NCI-H69 (cell line): ENCODE results near the gene LPIN1.

Experiments
- DNase-seq: peaks from one replicate; lab custom pipeline; 2025; lab: John Stamatoyannopoulos, UW

LPIN1 gene

DNA sequence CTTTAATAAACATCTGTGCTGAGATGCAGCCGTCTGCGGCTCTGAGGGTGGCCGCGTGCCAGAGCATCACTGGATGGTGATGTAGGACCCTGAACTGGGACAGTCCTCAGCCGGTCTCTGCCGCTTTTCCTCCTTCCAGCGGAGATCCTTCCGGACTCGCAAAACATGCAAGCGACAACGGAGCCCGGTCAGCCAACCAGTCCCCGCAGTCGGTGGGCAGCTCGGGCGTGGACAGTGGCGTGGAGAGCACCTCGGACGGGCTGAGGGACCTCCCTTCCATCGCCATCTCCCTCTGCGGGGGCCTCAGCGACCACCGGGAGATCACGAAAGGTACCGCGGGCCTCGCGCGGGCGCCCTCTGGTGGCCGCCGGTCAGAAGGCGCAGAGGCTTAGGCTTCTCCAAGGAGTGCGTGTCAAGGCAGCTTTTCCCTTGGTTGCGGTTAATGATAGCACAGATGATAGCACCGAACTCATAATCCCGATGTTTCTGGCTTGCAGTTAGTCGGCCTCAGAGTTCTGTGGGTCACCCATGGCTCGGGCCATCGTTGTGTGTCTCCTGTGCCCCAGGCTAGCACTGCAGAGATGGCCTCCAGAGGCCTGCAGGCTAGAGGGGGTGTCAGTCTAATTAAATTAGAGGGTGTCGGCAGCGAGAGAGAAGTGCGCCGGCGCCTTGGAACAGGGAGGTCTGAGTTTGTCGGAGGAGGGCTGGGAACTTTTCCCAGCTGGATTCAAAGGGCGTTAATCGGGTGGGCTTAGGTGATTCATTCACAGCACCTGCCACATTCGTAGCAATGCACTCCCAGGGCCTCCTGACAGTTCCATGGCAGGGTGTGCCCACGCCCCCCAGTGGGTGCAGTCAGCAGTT lies 38.5 kb downstream of the LPIN1 start:
- DNase-seq = peak; percentile 3

DNA sequence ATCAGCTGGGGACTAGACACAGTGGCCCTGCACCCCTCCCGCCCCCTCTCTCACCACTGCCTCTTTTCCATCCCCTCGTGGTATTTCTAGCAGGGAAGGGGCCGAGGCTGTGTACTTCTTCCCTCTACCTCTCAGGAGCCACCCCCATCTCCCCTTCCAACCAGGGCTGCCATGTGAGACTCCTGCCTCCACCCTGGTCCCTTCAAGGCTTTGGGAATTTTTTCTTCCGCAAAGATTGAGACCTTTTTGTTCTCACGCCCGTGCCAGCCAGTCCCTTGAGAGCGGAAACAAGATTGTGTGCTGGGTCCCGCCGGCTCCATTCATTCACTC lies 39.1 kb downstream of the LPIN1 start:
- DNase-seq = no peak

DNA sequence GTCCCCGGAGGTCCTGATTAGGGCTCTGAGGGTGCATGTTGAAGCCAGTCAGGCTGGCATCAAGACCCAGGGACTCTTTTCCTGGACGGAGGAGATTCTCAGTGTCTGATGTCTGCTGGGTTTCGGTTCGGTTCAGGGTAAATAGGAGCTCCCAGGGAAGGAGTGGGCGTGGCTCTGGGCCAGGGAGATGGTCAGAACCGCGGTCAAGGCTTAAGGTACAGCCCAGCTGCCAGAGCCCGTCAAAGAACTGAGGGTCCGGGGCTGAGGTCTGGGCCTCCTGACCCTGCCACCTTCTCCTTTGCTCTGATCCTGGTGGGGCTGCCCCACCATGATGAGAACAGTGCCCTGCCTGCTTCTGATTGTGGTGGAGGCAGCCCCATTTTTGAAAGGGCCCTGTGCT lies 39.8 kb downstream of the LPIN1 start:
- no peak for DNase-seq

DNA sequence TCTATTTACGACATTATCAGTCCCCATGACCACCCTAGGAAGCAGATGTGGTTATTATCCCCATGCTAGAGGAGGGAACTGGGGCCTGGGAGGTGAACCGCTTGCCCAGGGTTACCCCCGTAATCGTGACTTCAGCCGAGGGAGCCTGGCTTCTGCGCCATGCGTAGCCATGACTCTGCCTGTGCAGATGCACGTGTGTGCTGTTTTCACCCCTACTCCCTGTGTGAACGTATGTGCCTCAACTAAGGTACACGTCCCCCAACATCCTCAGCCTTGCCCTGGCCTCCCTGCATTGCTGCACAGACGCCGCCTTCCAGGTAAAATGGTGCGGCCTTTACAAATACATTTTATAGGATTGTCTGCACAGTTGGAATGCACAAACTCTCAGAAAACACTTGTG lies 40.2 kb downstream of the LPIN1 start:
- no peak for DNase-seq

DNA sequence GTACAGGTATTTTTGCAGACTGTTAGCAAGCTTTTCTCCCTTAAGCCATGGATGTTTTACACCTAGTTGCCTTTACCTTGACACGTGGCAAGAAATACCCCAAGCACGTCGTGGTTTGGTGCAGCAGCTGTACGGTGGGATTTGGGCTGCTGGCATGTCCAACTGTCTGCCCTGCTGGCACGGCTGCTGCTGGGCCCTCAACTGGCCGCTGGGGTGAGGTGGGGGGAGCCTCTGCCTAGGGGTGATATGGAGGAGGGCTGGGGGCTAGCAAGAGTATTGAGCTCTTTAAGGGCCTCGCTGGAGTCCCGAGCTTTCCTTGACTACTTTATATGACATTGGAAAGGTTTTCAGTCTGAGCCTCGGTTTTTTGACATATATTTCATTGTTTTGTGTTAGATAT lies 41.6 kb downstream of the LPIN1 start:
- DNase-seq = no peak

DNA sequence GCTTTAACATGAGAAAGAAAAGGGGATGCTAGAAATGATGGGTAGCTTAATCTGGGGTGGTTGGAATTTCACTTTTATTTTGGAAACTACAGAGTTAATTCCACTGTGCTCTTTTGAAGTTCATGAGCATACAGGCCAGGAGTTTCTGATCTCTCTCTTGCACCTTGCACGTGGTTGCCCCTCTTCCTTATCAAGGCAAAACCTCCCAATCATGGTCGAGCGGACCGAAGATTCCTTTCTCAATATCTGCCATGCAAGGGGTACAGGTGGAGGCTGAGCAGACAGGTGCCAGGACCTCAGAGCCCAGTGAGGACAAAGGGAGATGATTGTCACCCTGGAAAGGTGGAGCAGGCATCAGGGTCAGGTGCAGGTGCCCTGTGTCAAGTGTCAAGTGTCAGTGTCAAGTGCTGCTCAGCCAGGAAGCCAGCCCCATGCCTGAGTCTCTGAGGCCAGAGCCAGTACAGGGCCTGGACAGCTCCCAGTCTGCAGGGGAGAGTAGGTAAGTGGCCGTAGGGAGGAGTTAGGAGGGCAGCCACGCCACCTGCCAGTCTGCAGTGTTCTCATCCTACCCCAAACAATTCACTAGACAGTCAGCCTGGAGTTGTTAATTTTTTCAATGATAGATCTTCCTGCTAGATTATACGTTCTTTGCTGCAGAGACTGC lies 42.2 kb downstream of the LPIN1 start:
- no peak for DNase-seq

DNA sequence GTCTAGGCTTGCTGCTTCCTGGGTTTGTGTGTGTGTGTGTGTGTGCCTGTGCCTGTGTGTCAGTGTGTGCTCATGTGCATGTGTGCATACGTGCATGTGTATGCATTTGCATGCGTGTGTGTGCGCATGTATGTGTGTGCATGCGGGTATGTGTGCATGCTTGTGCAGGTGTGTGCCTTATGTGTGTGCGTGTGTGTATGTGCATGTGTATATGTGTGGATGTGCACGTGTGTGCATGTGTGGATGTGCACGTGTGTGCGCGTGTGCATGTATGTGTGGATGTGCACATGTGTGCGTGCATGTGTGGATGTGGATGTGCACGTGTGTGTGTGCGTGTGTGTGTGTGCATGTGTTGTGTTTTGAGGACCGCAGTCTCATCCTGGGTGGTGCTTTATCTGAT lies 42.8 kb downstream of the LPIN1 start:
- DNase-seq = no peak

DNA sequence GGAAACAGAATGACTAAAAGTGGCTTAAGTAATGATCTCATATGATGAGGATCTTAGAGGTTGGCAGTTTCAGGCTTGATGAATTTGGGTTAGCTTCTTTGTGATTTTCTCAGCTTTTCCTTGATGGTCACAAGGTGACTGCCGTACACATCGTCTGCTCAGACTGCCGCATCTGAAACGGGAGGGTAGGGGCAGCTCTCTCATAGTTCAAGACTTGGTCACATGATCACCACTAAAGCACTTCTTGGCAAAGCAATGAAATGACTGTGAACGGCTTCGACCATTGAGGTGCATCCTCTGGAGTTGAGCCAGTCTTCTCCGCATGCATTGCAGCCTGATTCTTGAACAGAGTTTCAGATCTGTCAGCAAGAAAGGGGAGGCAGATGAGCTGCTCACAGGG lies 43.8 kb downstream of the LPIN1 start:
- DNase-seq = no peak

DNA sequence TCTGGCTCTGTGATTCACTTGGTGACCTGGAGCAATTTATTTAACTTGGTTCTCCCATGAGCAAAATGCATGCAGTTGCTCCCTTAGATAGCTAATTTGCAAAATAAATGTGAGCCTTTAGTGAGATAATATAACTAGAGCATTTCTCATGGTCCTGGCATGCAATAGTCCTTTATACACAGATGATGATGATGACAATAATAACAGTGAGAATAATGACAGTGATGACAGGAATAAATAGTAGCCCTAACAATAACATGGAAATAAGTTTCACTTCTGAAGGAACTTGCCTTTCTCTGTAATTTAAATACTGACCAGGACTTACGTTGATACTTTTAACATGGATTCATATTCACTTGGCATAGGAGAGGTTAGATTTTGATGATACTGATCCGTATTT lies 49.2 kb downstream of the LPIN1 start:
- no peak for DNase-seq

DNA sequence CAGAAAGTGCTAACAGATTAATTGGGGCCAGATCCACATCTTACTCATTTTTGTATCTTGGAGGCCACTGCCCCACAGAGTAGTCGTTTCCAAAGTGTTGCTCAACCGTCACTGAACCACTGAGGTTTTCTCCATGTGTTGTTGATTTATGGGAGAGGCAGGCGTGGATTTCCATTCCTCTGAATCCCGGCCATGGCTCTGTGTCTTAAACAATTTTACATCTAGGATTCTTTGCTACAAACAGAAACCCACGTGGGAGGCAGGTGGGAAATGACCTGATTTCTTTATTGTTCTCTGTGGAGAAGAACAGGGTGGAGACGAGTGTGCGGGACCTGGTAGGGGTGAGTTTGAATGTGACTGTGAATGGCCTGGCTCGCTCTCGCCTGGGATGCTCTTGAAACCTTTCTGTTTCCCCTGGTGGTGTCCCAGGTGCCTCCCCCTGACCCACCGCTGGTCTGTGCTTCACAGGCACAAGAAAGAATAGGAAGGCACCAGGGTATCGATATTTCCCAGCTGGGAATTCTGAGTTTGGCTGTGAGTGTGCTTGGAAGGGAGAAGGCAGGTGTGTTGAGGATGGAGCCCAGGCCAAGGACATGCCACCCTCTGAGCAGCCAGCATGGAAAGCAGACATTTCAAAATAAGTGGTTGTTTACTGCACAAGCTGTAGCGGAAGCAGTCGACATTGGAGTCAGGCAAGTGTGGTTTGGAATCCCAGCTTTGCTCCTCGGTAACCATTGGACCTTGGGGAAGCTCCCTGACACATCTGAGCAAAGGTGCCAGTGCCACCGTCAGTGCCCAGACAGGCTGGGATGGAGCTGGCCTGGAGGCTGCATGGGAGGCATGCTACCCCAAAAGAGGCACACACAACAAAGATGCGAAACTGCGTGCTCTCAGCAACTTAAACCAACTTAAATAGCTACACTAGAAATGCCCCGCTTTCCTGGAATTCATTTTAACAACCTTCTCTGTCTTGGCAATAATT lies 50.0 kb downstream of the LPIN1 start:
- no peak for DNase-seq

DNA sequence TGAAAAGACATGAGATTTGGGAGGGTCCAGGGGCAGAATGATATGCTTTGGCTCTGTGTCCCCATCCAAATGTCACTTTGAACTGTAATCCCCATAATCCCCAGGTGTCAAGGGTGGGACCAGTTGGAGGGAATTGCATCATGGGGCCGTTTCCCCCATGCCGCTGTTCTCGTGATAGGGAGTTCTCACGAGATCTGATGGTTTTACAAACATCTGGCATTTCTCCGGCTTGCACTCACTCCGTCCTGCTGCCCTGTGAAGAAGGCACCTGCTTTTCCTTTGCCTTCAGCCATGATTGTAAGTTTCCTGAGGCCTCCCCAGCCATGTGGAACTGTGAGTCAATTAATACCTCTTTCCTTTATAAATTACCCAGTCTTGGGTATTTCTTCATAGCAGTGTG lies 51.4 kb downstream of the LPIN1 start:
- DNase-seq = no peak

DNA sequence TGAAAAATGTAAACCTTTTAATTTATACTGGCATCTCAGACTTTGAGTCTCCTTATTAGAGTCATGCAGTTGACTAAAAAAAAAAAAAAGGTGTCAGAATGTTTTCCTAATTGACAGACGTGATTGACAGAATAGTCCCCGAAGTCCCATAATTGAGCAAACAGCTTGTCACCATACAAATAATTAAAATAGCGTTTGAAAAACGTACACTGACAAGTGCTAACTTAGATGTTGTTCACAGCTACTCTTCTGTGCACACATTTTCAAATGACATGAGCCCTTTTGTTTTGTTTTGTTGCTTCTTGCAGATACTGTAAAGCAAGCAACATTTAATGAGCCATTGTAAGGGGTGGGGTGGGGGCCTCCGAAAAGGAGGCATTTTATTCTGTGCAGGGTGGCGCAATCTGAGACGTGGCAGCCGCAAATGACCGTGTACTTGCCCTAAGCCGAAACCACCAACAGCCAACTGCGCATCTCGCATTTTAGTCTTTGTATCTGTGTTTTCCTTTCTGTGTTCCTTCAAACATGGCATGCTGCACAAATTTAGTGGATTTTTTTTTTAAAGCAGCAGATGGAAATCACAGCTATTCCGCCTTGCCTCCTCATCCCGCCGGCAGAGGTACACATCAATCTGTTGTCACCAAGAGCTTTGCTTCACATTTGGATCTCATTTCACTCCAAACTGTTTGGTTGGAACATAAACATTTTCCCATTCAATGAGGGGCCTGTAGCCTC lies 52.4 kb downstream of the LPIN1 start:
- no peak for DNase-seq

DNA sequence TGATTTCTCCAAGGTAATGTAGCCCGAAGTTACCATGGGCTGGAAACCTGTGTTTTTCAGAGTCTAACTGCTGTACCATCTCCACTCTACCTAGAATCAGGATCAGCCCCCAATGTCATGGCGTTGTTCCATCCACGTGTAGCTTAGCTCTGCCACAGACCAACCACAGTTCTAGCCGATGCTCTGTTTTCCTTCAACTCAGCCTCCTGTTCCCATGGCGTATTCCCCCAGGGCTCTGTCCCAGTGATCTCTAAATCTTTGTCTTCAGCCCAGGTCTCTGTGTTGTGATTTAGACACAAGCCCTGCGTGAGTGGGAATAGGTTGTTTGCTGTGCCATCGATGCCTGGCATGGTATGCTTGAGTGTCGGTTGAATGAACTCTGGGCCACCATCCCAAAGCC lies 53.4 kb downstream of the LPIN1 start:
- DNase-seq = no peak

DNA sequence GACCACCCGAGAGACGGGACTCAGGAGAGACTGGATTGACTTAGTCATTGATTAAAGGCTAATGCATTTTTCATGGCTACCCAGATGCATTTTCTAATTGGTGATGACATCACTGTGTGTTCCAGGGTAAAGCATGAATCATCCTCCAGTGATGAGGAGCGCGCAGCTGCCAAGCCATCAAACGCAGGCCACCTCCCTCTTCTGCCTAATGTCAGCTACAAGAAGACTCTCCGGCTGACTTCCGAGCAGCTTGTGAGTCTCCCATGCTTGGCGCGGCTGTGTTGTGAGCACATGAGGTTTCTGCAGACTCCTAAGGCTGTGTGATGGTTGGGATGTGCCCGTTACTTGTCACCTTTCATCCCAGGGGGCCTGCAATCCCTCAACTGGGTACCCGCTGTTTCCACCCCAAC lies 56.4 kb downstream of the LPIN1 start:
- DNase-seq = no peak

DNA sequence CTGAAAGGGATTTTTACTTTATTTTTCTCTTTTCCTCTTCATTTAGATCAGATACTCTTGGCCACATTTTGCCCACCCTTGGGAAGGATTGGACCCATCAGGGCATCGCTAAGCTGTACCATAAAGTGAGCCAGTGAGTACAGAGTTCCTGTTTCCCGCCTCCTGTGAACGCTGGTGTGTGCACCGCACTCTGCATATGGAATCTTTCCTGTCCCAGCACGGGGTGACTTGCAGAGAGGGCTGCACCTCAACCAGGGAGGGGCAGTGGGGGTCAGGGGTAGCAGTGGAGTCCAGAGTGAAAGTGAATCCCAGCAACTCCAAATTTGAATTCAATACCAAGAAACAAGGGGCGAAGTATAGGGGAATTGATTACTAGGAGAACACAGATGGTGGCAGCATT lies 58.6 kb downstream of the LPIN1 start:
- DNase-seq = no peak

DNA sequence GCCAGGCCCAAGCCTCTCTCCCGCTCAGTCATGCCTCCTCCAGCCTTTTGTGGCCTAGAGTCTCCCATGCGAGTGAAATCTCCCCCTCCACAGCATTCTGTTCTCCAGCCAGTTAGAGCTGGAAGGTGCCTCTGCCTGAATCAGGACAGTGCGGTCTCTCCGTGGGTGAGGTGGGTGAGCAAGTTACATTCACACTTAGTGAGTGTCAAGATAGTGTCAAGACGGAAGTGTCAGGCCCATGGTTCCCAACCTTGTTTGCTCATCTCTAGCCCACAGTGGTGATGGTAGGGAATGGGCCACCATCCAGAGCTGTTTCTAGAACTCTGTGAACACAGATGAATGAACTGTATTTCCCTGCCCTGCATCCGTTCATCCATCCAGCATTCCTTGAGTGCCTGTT lies 59.5 kb downstream of the LPIN1 start:
- no peak for DNase-seq

DNA sequence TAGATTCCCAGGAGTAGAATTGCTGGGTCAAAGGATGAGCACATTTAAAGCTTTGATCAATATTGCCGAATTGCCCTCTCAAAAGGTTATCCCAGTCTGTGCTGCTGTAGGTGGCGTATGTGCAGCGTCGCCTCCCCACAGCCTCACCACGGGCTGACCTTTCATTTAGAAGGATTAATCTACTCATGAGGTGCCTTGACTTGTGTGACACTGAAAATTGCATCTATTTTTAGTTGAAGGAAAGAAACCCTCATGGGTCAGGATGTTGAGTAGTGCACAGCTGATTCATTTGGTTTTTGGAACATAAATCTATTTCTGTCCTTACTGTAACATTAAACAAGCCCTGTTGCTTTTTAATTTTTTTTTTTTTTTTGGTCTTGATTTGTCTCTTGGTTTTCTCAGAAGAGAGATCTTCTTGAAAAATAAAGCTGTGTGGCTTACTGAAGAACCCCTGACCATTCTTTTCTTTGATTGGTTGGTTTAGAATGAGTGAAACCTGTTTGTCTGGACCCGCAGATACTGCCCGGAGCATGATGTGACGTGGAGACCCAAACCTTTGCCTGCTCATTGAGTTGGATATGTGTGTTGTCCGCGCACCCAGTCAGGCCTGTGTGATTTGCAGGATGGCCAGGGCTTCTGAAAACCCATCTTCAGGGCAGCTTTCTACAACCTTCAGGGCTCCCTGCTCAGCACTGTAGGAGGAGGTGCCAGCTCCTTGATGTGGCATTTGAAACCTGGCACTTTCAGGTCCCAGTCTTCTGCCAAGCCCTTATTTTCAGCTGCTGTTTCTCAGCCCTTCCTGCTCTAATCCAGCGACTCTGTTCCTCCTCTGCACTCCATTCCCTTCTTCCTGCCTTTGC lies 61.0 kb downstream of the LPIN1 start:
- no peak for DNase-seq

DNA sequence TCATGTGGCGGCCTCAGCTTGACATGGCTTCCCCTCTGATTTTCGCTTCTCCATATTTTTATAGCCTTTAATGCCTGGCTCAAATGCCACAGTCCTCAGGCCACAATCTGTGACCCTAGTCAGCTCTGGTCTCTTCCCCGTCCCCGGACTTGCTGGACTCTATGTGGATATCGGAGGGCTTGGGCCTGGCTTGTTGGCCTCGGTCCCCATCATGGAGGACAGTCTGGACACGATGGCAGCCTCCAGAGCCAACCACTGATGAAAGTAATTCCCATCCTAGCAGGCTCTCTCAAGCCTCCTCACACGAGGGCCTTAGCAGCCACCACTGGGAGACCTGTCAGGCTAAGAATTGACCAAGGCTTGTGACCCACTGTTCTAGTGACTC lies 61.6 kb downstream of the LPIN1 start:
- no peak for DNase-seq

DNA sequence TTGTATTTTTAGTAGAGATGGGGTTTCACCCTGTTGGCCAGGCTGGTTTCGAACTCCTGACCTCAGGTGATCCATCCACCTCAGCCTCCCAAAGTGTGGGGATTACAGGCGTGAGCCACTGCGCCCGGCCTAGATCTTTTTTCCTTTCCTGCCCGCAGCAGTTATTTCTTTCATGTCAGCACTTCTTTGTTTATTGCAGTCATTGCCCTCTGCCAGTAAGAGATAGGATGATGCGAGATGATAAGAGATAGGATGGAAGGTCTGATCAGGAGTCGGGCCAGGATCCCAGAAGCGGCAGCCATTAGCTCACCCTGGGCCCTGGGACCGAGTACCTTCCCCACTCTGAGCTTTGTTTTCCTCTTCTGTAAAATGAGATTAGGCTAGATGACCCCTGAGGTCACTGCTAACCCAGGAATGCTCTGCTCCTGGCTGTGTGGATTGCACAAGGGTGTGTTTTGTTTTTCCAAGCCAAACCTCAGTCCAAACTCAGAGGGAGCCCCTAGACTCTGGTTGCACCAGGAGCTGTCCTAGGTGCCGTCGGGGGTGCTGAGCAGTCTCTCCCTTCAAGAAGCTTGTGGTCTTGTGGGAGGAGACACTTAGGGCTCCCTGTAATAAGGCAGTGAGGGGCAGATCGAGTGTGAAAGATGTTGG lies 63.3 kb downstream of the LPIN1 start:
- no peak for DNase-seq

DNA sequence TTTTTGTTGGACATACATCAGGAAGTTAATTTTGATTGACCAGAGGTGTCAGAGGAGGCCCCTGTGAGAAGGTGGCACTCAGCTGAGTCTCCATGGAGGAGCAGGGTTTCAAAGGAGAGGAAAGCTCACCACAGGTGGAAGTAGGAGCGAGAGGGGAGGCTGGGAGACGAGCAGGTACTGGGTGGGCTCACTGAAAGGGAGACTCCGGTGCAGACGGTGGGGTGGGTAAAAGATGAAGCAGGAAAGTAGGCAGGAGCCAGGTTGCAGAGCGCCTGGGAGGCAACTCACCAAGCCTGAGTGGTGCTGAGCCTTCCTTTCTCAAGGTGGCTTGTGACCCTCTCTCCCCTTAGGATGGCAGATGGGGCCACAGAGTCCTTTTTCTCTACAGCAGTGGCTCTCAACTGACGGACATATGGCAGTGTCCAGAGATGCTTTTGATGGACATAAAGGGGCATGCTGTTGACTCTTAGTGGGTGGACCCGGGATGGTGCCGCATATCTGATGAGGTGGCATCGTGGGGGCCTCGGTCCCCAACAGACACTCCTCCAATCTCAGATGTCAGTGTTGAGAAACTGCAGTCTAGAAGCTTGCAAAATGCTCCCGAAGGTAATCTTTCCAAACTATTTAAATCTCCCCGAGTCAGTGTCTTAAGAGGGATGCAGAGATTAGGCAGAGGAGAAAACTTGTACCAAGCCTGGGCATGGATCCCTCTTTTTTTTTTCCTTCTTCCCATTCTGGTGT lies 64.0 kb downstream of the LPIN1 start:
- DNase-seq = no peak
